Body of pancreas (tissue), 4 donors: ENCODE data around the gene ANKRD11. TPM values are rescaled to one million over a fixed set of nuclear protein-coding genes. Genes with fewer than 3 reads are reported as not detected.

Experiments used
- ATAC-seq: fragments of 150-250 bp; one replicate; pipeline ENCODE4 v1.9.1; 2016
- DNase-seq, 4 donors: peaks; one replicate each; pipeline ENCODE4 v3.0.0-alpha.2; 2019
- H3K27ac ChIP-seq, 4 donors: fragments of 200-600 bp; sonication (generic); 1 replicate in 3 of 4; 2 replicates in 1 of 4; pipeline versions ENCODE4 v1.5.1 to v1.6.1; 2016 to 2019; ENCODE audit warnings: mild to moderate bottlenecking in 1 of 4, mixed read lengths in 1 of 4, moderate library complexity in 1 of 4
- H3K27me3 ChIP-seq, 2 donors: fragments of 200-600 bp; sonication (generic); one replicate each; pipeline ENCODE4 v1.6.0; 2016; ENCODE audit warnings: mild to moderate bottlenecking in 1 of 2
- H3K36me3 ChIP-seq, 2 donors: fragments of 200-600 bp; sonication (generic); replicated peaks in 1 of 2; 2 replicates each; pipeline ENCODE4 v1.5.1; 2016; ENCODE audit warnings: low read depth in 2 of 2; ENCODE audit not compliant: insufficient read depth in 1 of 2
- H3K4me1 ChIP-seq: fragments of 200-600 bp; sonication (generic); one replicate; pipeline ENCODE4 v1.6.0; 2016
- H3K4me3 ChIP-seq, 2 donors: fragments of 200-600 bp; sonication (generic); 1 replicate in 1 of 2; 2 replicates in 1 of 2; pipeline ENCODE4 v1.5.1; 2016 to 2019
- H3K9me3 ChIP-seq, 3 donors: fragments of 200-600 bp; sonication (generic); 1 replicate in 2 of 3; 2 replicates in 1 of 3; pipeline ENCODE4 v1.5.1; 2016
- POLR2A ChIP-seq, 3 donors: fragments of 450-650 bp; IDR thresholded peaks; one replicate each; pipeline ENCODE4 v1.6.1; 2016; ENCODE audit warnings: antibody characterized with exemption in 3 of 3, mild to moderate bottlenecking in 2 of 3
- WGBS, 2 donors: methylation state at CpG; one replicate each; pipeline ENCODE4 v1.1.5; 2017; 5-methylcytosine and 5-hydroxymethylcytosine counted together
- intact Hi-C: fragments of 100-400 bp; cut with DNase I; formaldehyde crosslinking; loops from one replicate; pipeline ENCODE4 v1.15.1; 2023
- total RNA-seq, 2 donors: library from RNA; depleted of rRNA; stranded (reverse); fragments of >200 nt; gene quantifications; one replicate each; pipeline ENCODE4 v1.1.0, GENCODE V29; 2016
- TF ChIP-seq, protein P1 (sequence below), 7 experiments: fragments of 450-650 bp in 4 of 7; fragments of 200-600 bp in 3 of 7; sonication (generic) in 3 of 7; IDR thresholded peaks; one replicate each; pipeline ENCODE4 v1.5.1; 2016 to 2019; ENCODE audit warnings: antibody characterized with exemption in 7 of 7

The ANKRD11 gene
- total RNA-seq, 2 donors from 2014 or later: 52.1 to 97.9 TPM

- no peak for TF ChIP-seq POLR2A (IDR thresholded peaks at IDR 0.05)
- TF ChIP-seq, protein P1, sequence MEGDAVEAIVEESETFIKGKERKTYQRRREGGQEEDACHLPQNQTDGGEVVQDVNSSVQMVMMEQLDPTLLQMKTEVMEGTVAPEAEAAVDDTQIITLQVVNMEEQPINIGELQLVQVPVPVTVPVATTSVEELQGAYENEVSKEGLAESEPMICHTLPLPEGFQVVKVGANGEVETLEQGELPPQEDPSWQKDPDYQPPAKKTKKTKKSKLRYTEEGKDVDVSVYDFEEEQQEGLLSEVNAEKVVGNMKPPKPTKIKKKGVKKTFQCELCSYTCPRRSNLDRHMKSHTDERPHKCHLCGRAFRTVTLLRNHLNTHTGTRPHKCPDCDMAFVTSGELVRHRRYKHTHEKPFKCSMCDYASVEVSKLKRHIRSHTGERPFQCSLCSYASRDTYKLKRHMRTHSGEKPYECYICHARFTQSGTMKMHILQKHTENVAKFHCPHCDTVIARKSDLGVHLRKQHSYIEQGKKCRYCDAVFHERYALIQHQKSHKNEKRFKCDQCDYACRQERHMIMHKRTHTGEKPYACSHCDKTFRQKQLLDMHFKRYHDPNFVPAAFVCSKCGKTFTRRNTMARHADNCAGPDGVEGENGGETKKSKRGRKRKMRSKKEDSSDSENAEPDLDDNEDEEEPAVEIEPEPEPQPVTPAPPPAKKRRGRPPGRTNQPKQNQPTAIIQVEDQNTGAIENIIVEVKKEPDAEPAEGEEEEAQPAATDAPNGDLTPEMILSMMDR (IDR thresholded peaks at IDR 0.05): no peak
- Histone ChIP-seq H3K36me3 (peaks cover 5 to 32% of the 10 kb centered on the region in 2 donors), H3K4me1 (no peaks in the 10 kb centered on the region), H3K9me3 (no peaks in the 10 kb centered on the region), H3K27me3 (no peaks in the 10 kb centered on the region), H3K27ac (no peak overlapping the region), H3K4me3 (no peak overlapping the region)
- intact Hi-C loops: no loop called here
- DNase-seq: no peak
- WGBS, 2 donors: 73 to 92% methylated on average over 19 to 20 of the region's 20 CpGs
- ATAC-seq: no peak
Observed at GRCh38 chr16:89525146-89525913, 35.0 kb upstream of the ANKRD11 start.

DNA sequence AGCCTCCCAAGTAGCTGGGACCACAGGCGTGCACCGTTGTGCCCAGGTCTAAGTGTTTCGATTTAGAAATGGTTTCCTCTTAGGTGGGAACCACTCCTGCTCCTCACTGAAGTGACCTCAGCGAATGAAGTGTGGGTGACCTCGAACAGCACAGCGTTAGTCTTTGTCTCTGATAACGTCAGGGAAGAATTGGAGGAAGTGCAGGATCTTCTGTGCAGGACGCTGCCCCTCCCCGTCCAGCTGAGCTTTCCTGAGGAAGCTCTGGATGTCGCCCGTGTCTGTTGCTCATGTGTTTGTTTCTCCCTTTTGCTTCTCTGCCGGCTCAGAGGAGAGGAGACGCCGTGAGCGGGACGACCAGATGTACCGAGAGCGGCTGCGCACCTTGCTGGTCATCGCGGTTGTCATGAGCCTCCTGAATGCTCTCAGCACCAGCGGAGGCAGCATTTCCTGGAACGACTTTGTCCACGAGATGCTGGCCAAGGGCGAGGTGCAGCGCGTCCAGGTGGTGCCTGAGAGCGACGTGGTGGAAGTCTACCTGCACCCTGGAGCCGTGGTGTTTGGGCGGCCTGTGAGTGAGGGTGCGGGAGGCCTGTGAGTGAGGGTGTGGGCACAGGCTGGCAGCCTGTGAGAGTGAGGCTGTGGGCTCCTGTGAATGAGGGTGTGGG lies 33.5 kb upstream of the ANKRD11 start:
- TF ChIP-seq, protein P1 (IDR thresholded peaks at IDR 0.05): no peak
- TF ChIP-seq POLR2A (IDR thresholded peaks at IDR 0.05): no peak
- H3K4me3 ChIP-seq: no peak overlapping the region

GRCh38 chr16:89522287-89522686 lies 31.9 kb upstream of the ANKRD11 start:
- no peak overlapping the region for H3K27ac ChIP-seq
- DNase-seq: no peak

More for the DNA sequence above, 33.5 kb upstream of the ANKRD11 start:
- intact Hi-C loops: no loop called here
- Histone ChIP-seq H3K27ac (no peak overlapping the region), H3K4me1 (no peaks in the 10 kb centered on the region), H3K9me3 (no peaks in the 10 kb centered on the region), H3K36me3 (peaks cover 5 to 30% of the 10 kb centered on the region in 2 donors), H3K27me3 (no peaks in the 10 kb centered on the region)
- WGBS, 2 donors: 87 to 91% methylated on average over 19 to 32 of the region's 32 CpGs
- ATAC-seq (no peak), DNase-seq (no peak)

GRCh38 chr16:89519881-89520280 lies 29.5 kb upstream of the ANKRD11 start:
- Histone ChIP-seq H3K9me3 (no peaks in the 10 kb centered on the region), H3K36me3 (peaks cover 5 to 16% of the 10 kb centered on the region in 2 donors), H3K27ac (no peak overlapping the region), H3K4me3 (no peak overlapping the region), H3K27me3 (no peaks in the 10 kb centered on the region), H3K4me1 (no peaks in the 10 kb centered on the region)
- ATAC-seq (no peak), DNase-seq (no peak)
- intact Hi-C loops: no loop called here
- WGBS, 2 donors: 77% methylated on average over 15 of the region's 15 CpGs
- no peak for TF ChIP-seq POLR2A (IDR thresholded peaks at IDR 0.05)
- TF ChIP-seq, protein P1 (IDR thresholded peaks at IDR 0.05): no peak

More at GRCh38 chr16:89522287-89522686, 31.9 kb upstream of the ANKRD11 start:
- no peak for ATAC-seq
- no peak for TF ChIP-seq POLR2A (IDR thresholded peaks at IDR 0.05)
- TF ChIP-seq, protein P1 (IDR thresholded peaks at IDR 0.05): no peak
- Histone ChIP-seq H3K4me1 (no peaks in the 10 kb centered on the region), H3K9me3 (no peaks in the 10 kb centered on the region), H3K4me3 (no peak overlapping the region), H3K27me3 (no peaks in the 10 kb centered on the region), H3K36me3 (peaks cover 5 to 29% of the 10 kb centered on the region in 2 donors)
- 88 to 94% methylated on average over 27 of the region's 31 CpGs for WGBS, 2 donors
- intact Hi-C loops: no loop called here
